ENCODE measurements around the gene COX4I1.

The COX4I1 gene

GRCh38 chr16:85768199-85768598 is 31.3 kb upstream of the COX4I1 start:
- DNase-seq = no peak

GRCh38 chr16:85770741-85771140 is 28.8 kb upstream of the COX4I1 start:
- no peak for DNase-seq

- DNase-seq = no peak
Observed at GRCh38 chr16:85773044-85773443, 26.5 kb upstream of the COX4I1 start.

- DNase-seq = no peak
Observed at GRCh38 chr16:85774136-85774535, 25.4 kb upstream of the COX4I1 start.

GRCh38 chr16:85774811-85775210 is 24.7 kb upstream of the COX4I1 start:
- no peak for DNase-seq

- DNase-seq = no peak
Observed at GRCh38 chr16:85777583-85778310, 21.7 kb upstream of the COX4I1 start.

GRCh38 chr16:85778873-85779272 is 20.6 kb upstream of the COX4I1 start:
- no peak for DNase-seq

GRCh38 chr16:85780281-85780680 is 19.2 kb upstream of the COX4I1 start:
- DNase-seq = no peak

- DNase-seq = no peak
Observed at GRCh38 chr16:85781156-85781555, 18.3 kb upstream of the COX4I1 start.

- DNase-seq = no peak
Observed at GRCh38 chr16:85781695-85782370, 17.7 kb upstream of the COX4I1 start.

GRCh38 chr16:85782451-85782850 is 17.0 kb upstream of the COX4I1 start:
- DNase-seq = no peak

GRCh38 chr16:85783441-85783840 is 16.1 kb upstream of the COX4I1 start:
- no peak for DNase-seq

GRCh38 chr16:85784813-85785212 is 14.7 kb upstream of the COX4I1 start:
- no peak for DNase-seq

GRCh38 chr16:85785927-85786326 is 13.6 kb upstream of the COX4I1 start:
- no peak for DNase-seq

GRCh38 chr16:85788819-85789218 is 10.7 kb upstream of the COX4I1 start:
- DNase-seq = no peak

- no peak for DNase-seq
Observed at GRCh38 chr16:85789773-85790172, 9.7 kb upstream of the COX4I1 start.

- DNase-seq = no peak
Observed at GRCh38 chr16:85793662-85794298, 5.7 kb upstream of the COX4I1 start.

GRCh38 chr16:85794696-85795095 is 4.8 kb upstream of the COX4I1 start:
- DNase-seq = no peak

GRCh38 chr16:85796152-85796551 is 3.3 kb upstream of the COX4I1 start:
- no peak for DNase-seq

GRCh38 chr16:85796599-85796998 is 2.9 kb upstream of the COX4I1 start:
- DNase-seq = no peak

GRCh38 chr16:85798283-85798776 is 1.2 kb upstream of the COX4I1 start:
- no peak for DNase-seq

GRCh38 chr16:85798901-85799496 is 496 bp upstream of the COX4I1 start:
- DNase-seq = no peak

GRCh38 chr16:85800321-85800669 is 800 bp downstream of the COX4I1 start:
- no peak for DNase-seq

GRCh38 chr16:85803570-85803969 is 4.1 kb downstream of the COX4I1 start:
- DNase-seq = no peak

Measured in retina (tissue), 1 donor.